OCI-LY7 (cell line): Measurements from ENCODE around the gene SLC6A16.

Source experiments
- CTCF ChIP-seq: fragments of 200-600 bp; sonication (generic); conservative IDR thresholded peaks from 2 replicates; pipeline ENCODE4 v1.5.1; 2014; ENCODE audit warnings: mild to moderate bottlenecking, antibody characterized with exemption, low read length, moderate library complexity, mixed read lengths
- EZH2phosphoT487 ChIP-seq: fragments of 200-600 bp; sonication (generic); IDR thresholded peaks from 2 replicates; pipeline ENCODE4 v1.6.1; 2018; ENCODE audit warnings: low read depth, borderline replicate concordance, mild to moderate bottlenecking, mixed run types, antibody characterized with exemption, low read length, moderate library complexity, mixed read lengths

DNA sequence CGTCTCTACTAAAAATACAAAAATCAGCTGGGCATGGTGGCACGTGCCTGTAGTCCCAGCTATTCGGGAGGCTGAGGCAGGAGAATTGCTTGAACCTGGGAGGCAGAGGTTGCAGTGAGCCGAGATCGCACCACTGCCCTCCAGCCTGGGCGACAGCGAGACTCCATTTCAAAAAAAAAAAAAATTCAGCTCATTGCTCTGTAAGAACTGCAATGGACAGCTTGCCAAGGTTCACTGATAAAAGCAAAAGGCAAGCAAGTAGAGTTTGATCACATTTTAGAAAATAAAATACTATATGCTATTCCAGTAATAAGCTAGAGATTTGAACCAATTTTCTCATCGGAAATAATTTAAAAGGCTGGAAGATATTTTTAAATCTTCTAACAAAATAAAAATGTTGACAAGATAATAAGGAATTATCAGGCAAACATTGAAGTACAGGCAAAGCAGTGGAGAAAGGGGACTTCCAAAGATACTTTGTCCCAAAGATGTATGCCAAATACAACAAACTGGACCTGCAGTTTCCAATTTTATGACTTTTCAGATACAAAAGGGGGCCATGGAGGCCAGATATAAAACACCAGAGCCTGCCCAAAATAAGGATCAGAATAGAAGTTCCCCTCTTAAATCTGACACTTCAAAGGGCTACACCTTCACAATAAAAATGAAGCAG, 29.6 kb downstream of the SLC6A16 start:
- TF ChIP-seq CTCF (no peak), EZH2phosphoT487 (no peak)
